HEK293 (cell line): ENCODE results near the gene SAMD13.
"Not testable (repeated sequence)": the region's sequence is repeated elsewhere in the genome, so short reads cannot be mapped to it uniquely, and the experiment has no call there.

Experiments used
- CTCF ChIA-PET: fragments of 350-600 bp; formaldehyde crosslinking; extraction: SDS; loops from one replicate; lab custom pipeline; 2021; ENCODE audit warnings: antibody characterized with exemption; lab: Yijun Ruan, JAX
- POLR2A ChIA-PET: fragments of 300-600 bp; formaldehyde crosslinking; extraction: SDS; loops from one replicate; lab custom pipeline; 2020; ENCODE audit warnings: antibody characterized with exemption, inconsistent platforms; lab: Yijun Ruan, JAX
- H3K27ac ChIP-seq: fragments of 200-500 bp; sonication (Bioruptor generic); 2 replicates; pipeline ENCODE4 v1.5.1; 2014; ENCODE audit warnings: low read depth, low read length, control low read depth, inconsistent platforms; ENCODE audit errors: extremely low read depth
- H3K36me3 ChIP-seq, 2 experiments: fragments of 200-500 bp in 1 of 2; sonication (Bioruptor generic) in 1 of 2; 1 replicate in 1 of 2; 2 replicates in 1 of 2; pipeline ENCODE4 v1.5.1; 2014 to 2017; ENCODE audit warnings: inconsistent platforms in 2 of 2, low read length in 2 of 2; ENCODE audit not compliant: control insufficient read depth in 2 of 2, insufficient read depth in 1 of 2
- H3K4me1 ChIP-seq: fragments of 200-500 bp; sonication (Bioruptor generic); 2 replicates; pipeline ENCODE4 v1.5.1; 2014; ENCODE audit warnings: mild to moderate bottlenecking, low read length, inconsistent platforms; ENCODE audit not compliant: control insufficient read depth, insufficient read depth
- H3K4me3 ChIP-seq: 2 replicates; pipeline ENCODE4 v1.5.1; 2011; ENCODE audit warnings: low read depth, mild to moderate bottlenecking, control low read depth, low read length, moderate library complexity
- H3K9me3 ChIP-seq: fragments of 200-500 bp; sonication (Bioruptor generic); 2 replicates; pipeline ENCODE4 v1.5.1; 2014; ENCODE audit warnings: low read depth, low read length, inconsistent platforms; ENCODE audit not compliant: control insufficient read depth, insufficient read depth
- GLI2 ChIP-seq: fragments of 450-650 bp; formaldehyde crosslinking; IDR thresholded peaks from 2 replicates; pipeline ENCODE4; 2017; ENCODE audit warnings: missing biosample characterization, missing genetic modification characterization, low read depth, borderline replicate concordance
- KLF10 ChIP-seq: fragments of 450-650 bp; IDR thresholded peaks from 2 replicates; pipeline ENCODE4 v1.5.1; 2018; ENCODE audit warnings: missing biosample characterization, mild to moderate bottlenecking, missing genetic modification characterization
- KLF7 ChIP-seq: fragments of 450-650 bp; formaldehyde crosslinking; IDR thresholded peaks from 2 replicates; pipeline ENCODE4 v1.5.1; 2016; ENCODE audit warnings: missing biosample characterization, missing genetic modification characterization, borderline replicate concordance
- KLF9 ChIP-seq: fragments of 450-650 bp; formaldehyde crosslinking; IDR thresholded peaks from 2 replicates; pipeline ENCODE4 v1.5.1; 2016; ENCODE audit warnings: missing biosample characterization, missing genetic modification characterization, low read depth
- PATZ1 ChIP-seq: fragments of 450-650 bp; formaldehyde crosslinking; IDR thresholded peaks from 2 replicates; pipeline ENCODE4 v1.5.1; 2016; ENCODE audit warnings: missing biosample characterization, missing genetic modification characterization
- SETDB1 ChIP-seq: IDR thresholded peaks from one replicate; pipeline ENCODE4 v1.6.1; 2017; ENCODE audit warnings: mild to moderate bottlenecking, low read length, moderate library complexity, mixed read lengths; ENCODE audit not compliant: insufficient read length
- TRIM28 ChIP-seq: IDR thresholded peaks from 2 replicates; pipeline ENCODE4 v1.6.1; 2011; ENCODE audit warnings: low read length, control low read depth, borderline replicate concordance
- YY1 ChIP-seq: fragments of 450-650 bp; formaldehyde crosslinking; IDR thresholded peaks from 2 replicates; pipeline ENCODE4 v1.5.1; 2018; ENCODE audit warnings: missing biosample characterization, missing genetic modification characterization
- ZNF114 ChIP-seq: fragments of 450-650 bp; formaldehyde crosslinking; IDR thresholded peaks from 2 replicates; pipeline ENCODE4 v1.5.0; 2017; ENCODE audit warnings: missing biosample characterization, missing genetic modification characterization
- ZNF121 ChIP-seq: fragments of 450-650 bp; formaldehyde crosslinking; IDR thresholded peaks from 2 replicates; pipeline ENCODE4 v1.5.1; 2016; ENCODE audit warnings: missing biosample characterization, missing genetic modification characterization
- ZNF24 ChIP-seq: fragments of 450-650 bp; formaldehyde crosslinking; IDR thresholded peaks from 2 replicates; pipeline ENCODE4 v1.5.1; 2016; ENCODE audit warnings: missing biosample characterization, missing genetic modification characterization
- ZNF37A ChIP-seq: fragments of 450-650 bp; IDR thresholded peaks from 2 replicates; pipeline ENCODE4 v1.5.1; 2018; ENCODE audit warnings: missing biosample characterization, missing genetic modification characterization
- ZNF473 ChIP-seq: fragments of 450-650 bp; formaldehyde crosslinking; IDR thresholded peaks from 2 replicates; pipeline ENCODE4 v1.5.1; 2017; ENCODE audit warnings: missing biosample characterization, missing genetic modification characterization
- ZNF544 ChIP-seq: fragments of 450-650 bp; formaldehyde crosslinking; IDR thresholded peaks from 2 replicates; pipeline ENCODE4 v1.5.0; 2017; ENCODE audit warnings: missing biosample characterization, missing genetic modification characterization
- ZNF664 ChIP-seq: fragments of 450-650 bp; formaldehyde crosslinking; IDR thresholded peaks from 2 replicates; pipeline ENCODE4 v1.5.1; 2016; ENCODE audit warnings: missing biosample characterization, missing genetic modification characterization
- ZNF843 ChIP-seq: fragments of 450-650 bp; formaldehyde crosslinking; IDR thresholded peaks from 2 replicates; pipeline ENCODE4 v1.5.1; 2016; ENCODE audit warnings: missing biosample characterization, missing genetic modification characterization
- ZSCAN18 ChIP-seq: fragments of 450-650 bp; formaldehyde crosslinking; IDR thresholded peaks from 2 replicates; pipeline ENCODE4 v1.5.1; 2016; ENCODE audit warnings: missing biosample characterization, missing genetic modification characterization
- TF ChIP-seq, protein P1 (sequence below): fragments of 450-650 bp; formaldehyde crosslinking; IDR thresholded peaks from 2 replicates; pipeline ENCODE4 v1.5.1; 2016; ENCODE audit warnings: missing biosample characterization, missing genetic modification characterization
- TF ChIP-seq, protein P2 (sequence below): fragments of 450-650 bp; formaldehyde crosslinking; IDR thresholded peaks from 2 replicates; pipeline ENCODE4 v1.5.1; 2016; ENCODE audit warnings: missing biosample characterization, missing genetic modification characterization

SAMD13 gene

DNA sequence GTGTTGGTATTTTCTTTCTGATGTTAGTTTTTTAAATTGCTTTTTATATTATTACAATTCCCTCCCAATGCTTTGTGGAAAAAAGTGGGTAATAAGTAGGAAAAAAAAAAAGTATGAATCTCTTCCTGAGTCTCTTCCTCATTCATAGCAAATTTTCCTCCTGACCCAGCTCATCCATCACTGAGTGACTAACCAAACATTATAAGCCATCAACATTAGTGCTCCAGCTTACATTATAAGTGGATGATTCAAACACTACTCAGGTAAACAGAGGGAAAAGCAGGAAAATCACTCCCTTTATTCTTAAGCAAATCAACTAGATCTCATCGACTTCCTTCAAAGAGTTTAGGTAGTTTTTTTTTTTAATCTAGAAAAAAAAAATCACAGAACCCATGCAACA is 15.4 kb upstream of the SAMD13 start:
- no peak for TF ChIP-seq ZNF121
- TF ChIP-seq KLF7 = no peak
- TF ChIP-seq ZSCAN18 (tag by site-specific recombination) = no peak
- TF ChIP-seq GLI2 (tag by site-specific recombination) = no peak
- no peak for TF ChIP-seq ZNF37A
- TF ChIP-seq PATZ1 (tag by site-specific recombination) = no peak
- no peak for TF ChIP-seq ZNF544
- no peak for TF ChIP-seq YY1 (tag by site-specific recombination)
- TF ChIP-seq ZNF664 (tag by site-specific recombination) = no peak
- TF ChIP-seq KLF9 = no peak
- no peak for TF ChIP-seq ZNF843
- TF ChIP-seq KLF10 (tag by site-specific recombination) = no peak
- TF ChIP-seq, protein P1, sequence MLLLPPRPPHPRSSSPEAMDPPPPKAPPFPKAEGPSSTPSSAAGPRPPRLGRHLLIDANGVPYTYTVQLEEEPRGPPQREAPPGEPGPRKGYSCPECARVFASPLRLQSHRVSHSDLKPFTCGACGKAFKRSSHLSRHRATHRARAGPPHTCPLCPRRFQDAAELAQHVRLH = no peak
- TF ChIP-seq, protein P2, sequence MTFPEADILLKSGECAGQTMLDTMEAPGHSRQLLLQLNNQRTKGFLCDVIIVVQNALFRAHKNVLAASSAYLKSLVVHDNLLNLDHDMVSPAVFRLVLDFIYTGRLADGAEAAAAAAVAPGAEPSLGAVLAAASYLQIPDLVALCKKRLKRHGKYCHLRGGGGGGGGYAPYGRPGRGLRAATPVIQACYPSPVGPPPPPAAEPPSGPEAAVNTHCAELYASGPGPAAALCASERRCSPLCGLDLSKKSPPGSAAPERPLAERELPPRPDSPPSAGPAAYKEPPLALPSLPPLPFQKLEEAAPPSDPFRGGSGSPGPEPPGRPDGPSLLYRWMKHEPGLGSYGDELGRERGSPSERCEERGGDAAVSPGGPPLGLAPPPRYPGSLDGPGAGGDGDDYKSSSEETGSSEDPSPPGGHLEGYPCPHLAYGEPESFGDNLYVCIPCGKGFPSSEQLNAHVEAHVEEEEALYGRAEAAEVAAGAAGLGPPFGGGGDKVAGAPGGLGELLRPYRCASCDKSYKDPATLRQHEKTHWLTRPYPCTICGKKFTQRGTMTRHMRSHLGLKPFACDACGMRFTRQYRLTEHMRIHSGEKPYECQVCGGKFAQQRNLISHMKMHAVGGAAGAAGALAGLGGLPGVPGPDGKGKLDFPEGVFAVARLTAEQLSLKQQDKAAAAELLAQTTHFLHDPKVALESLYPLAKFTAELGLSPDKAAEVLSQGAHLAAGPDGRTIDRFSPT (tag by site-specific recombination) = no peak
- TF ChIP-seq ZNF24 (tag by site-specific recombination) = no peak
- no peak for TF ChIP-seq ZNF473 (tag by site-specific recombination)
- no peak for TF ChIP-seq ZNF114 (tag by site-specific recombination)
- Histone ChIP-seq H3K9me3 (no peaks in the 10 kb centered on the region), H3K4me3 (no peak overlapping the region), H3K36me3 (no peaks in the 10 kb centered on the region), H3K27ac (no peak overlapping the region), H3K4me1 (no peaks in the 10 kb centered on the region)
- ChIA-PET CTCF (no interaction called here), POLR2A (no interaction called here)

- CTCF ChIA-PET = interaction anchor here (0.6 kb wide), 1 partner anchor 15 kb away, joined by 4 read pairs; no protein-coding TSS in a partner anchor
- H3K4me1 ChIP-seq, POLR2A ChIA-PET, H3K9me3 ChIP-seq, H3K4me3 ChIP-seq, H3K36me3 ChIP-seq, H3K27ac ChIP-seq: not testable (repeated sequence)
- TF ChIP-seq SETDB1 (peak; percentile 94), TRIM28 (peak; percentile 36; the same call in 1 of the 2 replicates)
These were observed 14.1 kb upstream of the SAMD13 start for GRCh38 chr1:84287389-84287788.
